WTC11 (cell line): ENCODE measurements around the gene DOP1A. TPM values are rescaled to one million over a fixed set of nuclear protein-coding genes. Genes with fewer than 3 reads are reported as not detected.
A peak's percentile ranks its signal among the peaks of the same experiment; 100 is the strongest.

Source experiments
- ATAC-seq: fragments of 200-7000 bp; cut with Tn5 transposase; 2 replicates; pipeline ENCODE4 v1.10.0; 2021; ENCODE audit warnings: mild to moderate bottlenecking, moderate library complexity
- CTCF ChIA-PET: fragments of 300-600 bp; sonication (Branson Sonifier 250); formaldehyde crosslinking; loops from one replicate; lab custom pipeline; 2021; ENCODE audit warnings: antibody characterized with exemption; lab: Charles Lee
- POLR2A ChIA-PET: fragments of 350-600 bp; sonication (Branson Sonifier 250); formaldehyde crosslinking; loops from one replicate; lab custom pipeline; 2021; ENCODE audit warnings: antibody characterized with exemption; lab: Charles Lee
- DNase-seq: peaks from one replicate; pipeline ENCODE4 v3.0.0; 2021; ENCODE audit warnings: low spot score
- H3K27ac Mint-ChIP-seq: 2 replicates; pipeline ENCODE4 v1.8.0; 2021; ENCODE audit warnings: mixed read lengths
- H3K27me3 Mint-ChIP-seq: 2 replicates; pipeline ENCODE4 v1.8.0; 2021; ENCODE audit warnings: low read depth, mild to moderate bottlenecking, moderate library complexity, mixed read lengths
- H3K36me3 Mint-ChIP-seq: 2 replicates; pipeline ENCODE4 v1.8.0; 2021; ENCODE audit warnings: mixed read lengths
- H3K4me1 Mint-ChIP-seq: 2 replicates; pipeline ENCODE4 v1.8.0; 2022; ENCODE audit warnings: mixed read lengths
- H3K4me3 Mint-ChIP-seq: 2 replicates; pipeline ENCODE4 v1.8.0; 2021; ENCODE audit warnings: mild to moderate bottlenecking, moderate library complexity, mixed read lengths
- H3K9me3 Mint-ChIP-seq: 2 replicates; pipeline ENCODE4 v1.8.0; 2021; ENCODE audit warnings: mixed read lengths
- CBFB ChIP-seq: sonication (generic); formaldehyde crosslinking; IDR thresholded peaks from 2 replicates; pipeline ENCODE4 v1.8.1; 2022; ENCODE audit warnings: mild to moderate bottlenecking, low read depth, missing genetic modification reagents
- ESRRA ChIP-seq: sonication (generic); formaldehyde crosslinking; IDR thresholded peaks from 2 replicates; pipeline ENCODE4 v1.8.1; 2022; ENCODE audit warnings: mild to moderate bottlenecking, missing genetic modification reagents, borderline replicate concordance
- GRHL2 ChIP-seq: fragments of 250-450 bp; sonication (Bioruptor Pico); IDR thresholded peaks from 2 replicates; pipeline ENCODE4 v1.8.0; 2022; ENCODE audit warnings: mild to moderate bottlenecking, moderate library complexity; ENCODE audit not compliant: insufficient replicate concordance, severe bottlenecking
- GTF2I ChIP-seq: fragments of 250-450 bp; sonication (Bioruptor Pico); conservative IDR thresholded peaks from 2 replicates; pipeline ENCODE4 v1.4.0; 2021; ENCODE audit warnings: mild to moderate bottlenecking
- HMGA2 ChIP-seq: fragments of 250-450 bp; sonication (Bioruptor Pico); IDR thresholded peaks from 2 replicates; pipeline ENCODE4 v1.4.0; 2021; ENCODE audit warnings: mild to moderate bottlenecking, moderate library complexity
- NFE2L1 ChIP-seq: sonication (generic); formaldehyde crosslinking; IDR thresholded peaks from 2 replicates; pipeline ENCODE4 v1.8.1; 2023; ENCODE audit warnings: missing genetic modification reagents
- PRRX2 ChIP-seq: fragments of 250-450 bp; sonication (Bioruptor Pico); IDR thresholded peaks from 2 replicates; pipeline ENCODE4 v1.8.0; 2021; ENCODE audit warnings: mild to moderate bottlenecking
- SMAD3 ChIP-seq: sonication (generic); formaldehyde crosslinking; IDR thresholded peaks from 2 replicates; pipeline ENCODE4 v1.8.0; 2022; ENCODE audit warnings: missing genetic modification reagents, mild to moderate bottlenecking, borderline replicate concordance
- ZNF138 ChIP-seq: sonication (generic); formaldehyde crosslinking; conservative IDR thresholded peaks from 2 replicates; pipeline ENCODE4 v1.8.1; 2022; ENCODE audit warnings: mild to moderate bottlenecking, moderate library complexity, missing genetic modification reagents
- ZNF232 ChIP-seq: sonication (generic); formaldehyde crosslinking; IDR thresholded peaks from 2 replicates; pipeline ENCODE4 v1.8.0; 2022; ENCODE audit warnings: mild to moderate bottlenecking, missing genetic modification reagents
- ZNF532 ChIP-seq: fragments of 250-450 bp; sonication (Bioruptor Pico); IDR thresholded peaks from 2 replicates; pipeline ENCODE4 v1.9.0; 2021; ENCODE audit warnings: mild to moderate bottlenecking, borderline replicate concordance
- total RNA-seq: library from RNA; stranded (reverse); gene quantifications from 3 replicates; pipeline ENCODE4 v1.2.3, GENCODE V29; 2021
- TF ChIP-seq, protein P1 (sequence below): sonication (generic); formaldehyde crosslinking; IDR thresholded peaks from 2 replicates; pipeline ENCODE4 v1.8.0; 2023; ENCODE audit warnings: missing genetic modification reagents, mild to moderate bottlenecking, borderline replicate concordance

DOP1A gene
- total RNA-seq, 1 experiment from 2014 or later, result 16.9 TPM

DNA sequence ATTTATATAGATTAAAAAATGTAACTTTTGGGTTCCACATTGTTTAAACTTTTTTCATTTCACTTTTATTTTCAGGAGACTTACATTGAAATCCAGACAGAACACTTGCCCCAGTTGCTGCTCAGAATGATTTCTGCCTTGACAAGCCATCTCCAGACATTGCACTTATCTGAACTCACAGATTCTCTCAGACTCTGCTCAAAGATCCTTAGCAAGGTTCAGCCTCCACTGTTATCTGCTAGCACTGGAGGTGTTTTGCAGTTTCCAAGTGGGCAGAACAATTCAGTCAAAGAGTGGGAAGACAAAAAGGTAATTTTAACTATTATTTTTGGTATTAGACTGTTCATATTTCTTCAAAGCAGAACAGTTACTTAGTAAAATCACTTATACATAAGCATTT is 58.0 kb downstream of the DOP1A start:
- ChIA-PET POLR2A (no interaction called here), CTCF (no interaction called here)
- Mint-ChIP-seq H3K27ac (no peak overlapping the region), H3K27me3 (no peaks in the 10 kb centered on the region), H3K4me3 (no peak overlapping the region), H3K36me3 (peaks cover 34% of the 10 kb centered on the region), H3K9me3 (no peaks in the 10 kb centered on the region), H3K4me1 (peaks cover 17% of the 10 kb centered on the region)
- ATAC-seq (no peak), DNase-seq (no peak)
- TF ChIP-seq, protein P1, sequence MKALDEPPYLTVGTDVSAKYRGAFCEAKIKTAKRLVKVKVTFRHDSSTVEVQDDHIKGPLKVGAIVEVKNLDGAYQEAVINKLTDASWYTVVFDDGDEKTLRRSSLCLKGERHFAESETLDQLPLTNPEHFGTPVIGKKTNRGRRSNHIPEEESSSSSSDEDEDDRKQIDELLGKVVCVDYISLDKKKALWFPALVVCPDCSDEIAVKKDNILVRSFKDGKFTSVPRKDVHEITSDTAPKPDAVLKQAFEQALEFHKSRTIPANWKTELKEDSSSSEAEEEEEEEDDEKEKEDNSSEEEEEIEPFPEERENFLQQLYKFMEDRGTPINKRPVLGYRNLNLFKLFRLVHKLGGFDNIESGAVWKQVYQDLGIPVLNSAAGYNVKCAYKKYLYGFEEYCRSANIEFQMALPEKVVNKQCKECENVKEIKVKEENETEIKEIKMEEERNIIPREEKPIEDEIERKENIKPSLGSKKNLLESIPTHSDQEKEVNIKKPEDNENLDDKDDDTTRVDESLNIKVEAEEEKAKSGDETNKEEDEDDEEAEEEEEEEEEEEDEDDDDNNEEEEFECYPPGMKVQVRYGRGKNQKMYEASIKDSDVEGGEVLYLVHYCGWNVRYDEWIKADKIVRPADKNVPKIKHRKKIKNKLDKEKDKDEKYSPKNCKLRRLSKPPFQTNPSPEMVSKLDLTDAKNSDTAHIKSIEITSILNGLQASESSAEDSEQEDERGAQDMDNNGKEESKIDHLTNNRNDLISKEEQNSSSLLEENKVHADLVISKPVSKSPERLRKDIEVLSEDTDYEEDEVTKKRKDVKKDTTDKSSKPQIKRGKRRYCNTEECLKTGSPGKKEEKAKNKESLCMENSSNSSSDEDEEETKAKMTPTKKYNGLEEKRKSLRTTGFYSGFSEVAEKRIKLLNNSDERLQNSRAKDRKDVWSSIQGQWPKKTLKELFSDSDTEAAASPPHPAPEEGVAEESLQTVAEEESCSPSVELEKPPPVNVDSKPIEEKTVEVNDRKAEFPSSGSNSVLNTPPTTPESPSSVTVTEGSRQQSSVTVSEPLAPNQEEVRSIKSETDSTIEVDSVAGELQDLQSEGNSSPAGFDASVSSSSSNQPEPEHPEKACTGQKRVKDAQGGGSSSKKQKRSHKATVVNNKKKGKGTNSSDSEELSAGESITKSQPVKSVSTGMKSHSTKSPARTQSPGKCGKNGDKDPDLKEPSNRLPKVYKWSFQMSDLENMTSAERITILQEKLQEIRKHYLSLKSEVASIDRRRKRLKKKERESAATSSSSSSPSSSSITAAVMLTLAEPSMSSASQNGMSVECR (CRISPR knock-in tag), result no peak
- TF ChIP-seq PRRX2 (CRISPR knock-in tag), result no peak
- no peak for TF ChIP-seq GRHL2

GRCh38 chr6:83126223-83126622 is 58.8 kb downstream of the DOP1A start:
- H3K9me3 Mint-ChIP-seq, result no peaks in the 10 kb centered on the region
- no peak overlapping the region for H3K4me3 Mint-ChIP-seq
- ChIA-PET CTCF (interaction anchor here (1.3 to 1.8 kb wide), 2 partner anchors 59 to 61 kb away, joined by 3 to 5 read pairs; partner anchors contain the start of genes DOP1A and UBE3D), POLR2A (no interaction called here)
- H3K4me1 Mint-ChIP-seq, result peaks cover 17% of the 10 kb centered on the region
- no peak for DNase-seq
- no peaks in the 10 kb centered on the region for H3K27me3 Mint-ChIP-seq
- TF ChIP-seq HMGA2 (CRISPR knock-in tag) (no peak), ZNF232 (CRISPR knock-in tag) (no peak), SMAD3 (CRISPR knock-in tag) (no peak), ESRRA (no peak), ZNF532 (CRISPR knock-in tag) (no peak)
- ATAC-seq, result peak; percentile 57
- peaks cover 35% of the 10 kb centered on the region for H3K36me3 Mint-ChIP-seq
- H3K27ac Mint-ChIP-seq, result peak overlapping the region; percentile 57

GRCh38 chr6:83126807-83127206 is 59.3 kb downstream of the DOP1A start:
- no peaks in the 10 kb centered on the region for H3K9me3 Mint-ChIP-seq
- TF ChIP-seq GTF2I (no peak), NFE2L1 (CRISPR knock-in tag) (no peak), CBFB (no peak), ZNF138 (CRISPR knock-in tag) (no peak), GRHL2 (no peak), HMGA2 (CRISPR knock-in tag) (no peak)
- TF ChIP-seq, protein P1 (CRISPR knock-in tag), result no peak
- peaks cover 17% of the 10 kb centered on the region for H3K4me1 Mint-ChIP-seq
- H3K36me3 Mint-ChIP-seq, result peaks cover 35% of the 10 kb centered on the region
- DNase-seq, result no peak
- ChIA-PET POLR2A (no interaction called here), CTCF (interaction anchor here (1.3 to 1.8 kb wide), 2 partner anchors 59 to 61 kb away, joined by 3 to 5 read pairs; partner anchors contain the start of genes DOP1A and UBE3D)
- peak; percentile 39 for ATAC-seq
- H3K27me3 Mint-ChIP-seq, result no peaks in the 10 kb centered on the region
- peak overlapping the region; percentile 57 for H3K27ac Mint-ChIP-seq
- H3K4me3 Mint-ChIP-seq, result no peak overlapping the region
